ENCODE results near the gene CPT1A.

The CPT1A gene

DNA sequence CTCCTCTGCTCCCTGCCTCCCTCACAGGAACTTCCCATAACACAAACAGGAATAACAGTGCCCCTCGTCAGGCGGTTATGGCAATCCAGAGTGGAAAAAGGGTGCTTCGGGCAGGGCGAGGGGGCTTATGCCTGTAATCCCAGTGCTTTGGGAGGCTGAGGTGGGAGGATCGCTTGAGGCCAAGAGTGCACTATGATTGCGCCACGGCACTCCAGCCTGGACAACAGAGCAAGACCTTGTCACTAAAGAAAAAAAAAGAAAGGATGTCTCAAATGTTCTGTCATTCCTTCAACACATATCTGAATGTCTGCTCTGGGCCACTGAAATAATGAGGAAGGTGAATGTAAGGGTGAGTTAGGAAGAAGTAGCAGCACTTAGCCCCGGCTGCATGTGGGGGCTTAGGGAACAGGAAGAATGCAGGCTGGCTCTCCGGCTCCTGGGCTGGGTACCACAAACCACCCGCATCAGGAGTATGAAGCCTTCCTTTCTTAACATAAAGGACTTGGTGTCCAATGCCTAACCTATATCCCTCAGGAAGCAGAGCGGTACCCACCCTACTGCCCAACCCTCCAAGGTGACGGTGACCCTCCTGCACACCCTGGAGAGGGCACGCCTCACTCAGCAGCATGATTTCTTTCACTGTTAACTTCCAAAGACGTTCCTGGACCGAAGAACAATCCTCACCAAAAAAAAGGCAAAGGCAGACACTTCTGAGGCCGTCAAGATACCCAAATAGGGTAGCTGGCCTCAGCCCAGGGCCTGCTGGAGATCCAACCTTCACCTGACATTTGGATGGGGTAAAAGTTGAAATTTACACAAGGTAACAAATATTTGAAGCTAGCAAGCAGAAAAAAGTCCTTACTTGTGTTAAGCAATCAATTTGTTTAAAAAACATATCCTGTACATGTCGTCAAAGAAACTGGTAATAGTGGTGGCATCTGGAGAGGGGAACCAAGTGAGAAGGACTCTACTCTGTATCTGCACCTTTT is 3.8 kb downstream of the CPT1A start:
- DNase-seq (ENCODE audit: insufficient read length, low spot score) = no peak
- FAIRE-seq = no peak
- TF ChIP-seq, protein P1, sequence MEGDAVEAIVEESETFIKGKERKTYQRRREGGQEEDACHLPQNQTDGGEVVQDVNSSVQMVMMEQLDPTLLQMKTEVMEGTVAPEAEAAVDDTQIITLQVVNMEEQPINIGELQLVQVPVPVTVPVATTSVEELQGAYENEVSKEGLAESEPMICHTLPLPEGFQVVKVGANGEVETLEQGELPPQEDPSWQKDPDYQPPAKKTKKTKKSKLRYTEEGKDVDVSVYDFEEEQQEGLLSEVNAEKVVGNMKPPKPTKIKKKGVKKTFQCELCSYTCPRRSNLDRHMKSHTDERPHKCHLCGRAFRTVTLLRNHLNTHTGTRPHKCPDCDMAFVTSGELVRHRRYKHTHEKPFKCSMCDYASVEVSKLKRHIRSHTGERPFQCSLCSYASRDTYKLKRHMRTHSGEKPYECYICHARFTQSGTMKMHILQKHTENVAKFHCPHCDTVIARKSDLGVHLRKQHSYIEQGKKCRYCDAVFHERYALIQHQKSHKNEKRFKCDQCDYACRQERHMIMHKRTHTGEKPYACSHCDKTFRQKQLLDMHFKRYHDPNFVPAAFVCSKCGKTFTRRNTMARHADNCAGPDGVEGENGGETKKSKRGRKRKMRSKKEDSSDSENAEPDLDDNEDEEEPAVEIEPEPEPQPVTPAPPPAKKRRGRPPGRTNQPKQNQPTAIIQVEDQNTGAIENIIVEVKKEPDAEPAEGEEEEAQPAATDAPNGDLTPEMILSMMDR (IDR thresholded peaks at IDR 0.05; ENCODE audit: insufficient read depth, missing control alignments) = no peak

DNA sequence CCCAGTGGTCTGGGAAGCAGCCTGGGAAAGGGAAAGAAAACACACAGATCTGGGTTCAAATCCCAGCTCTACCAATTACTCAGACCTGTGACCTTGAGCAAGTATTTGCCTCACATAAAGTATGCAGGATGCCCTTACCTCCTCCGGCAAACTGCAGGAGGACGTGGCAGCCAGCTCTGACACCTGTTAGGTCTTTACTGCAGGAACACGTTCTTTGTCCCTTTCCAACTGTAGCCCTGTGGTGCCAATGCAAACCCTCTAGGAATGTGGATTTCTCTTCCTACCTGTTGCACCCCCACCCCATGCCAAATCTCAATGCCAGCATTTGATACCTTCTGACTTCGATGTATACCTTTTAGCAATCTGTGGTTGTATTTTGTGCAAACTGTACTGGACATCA is 6.0 kb downstream of the CPT1A start:
- DNase-seq (ENCODE audit: insufficient read length, low spot score) (no peak), FAIRE-seq (no peak)
- TF ChIP-seq, protein P1 (IDR thresholded peaks at IDR 0.05; ENCODE audit: insufficient read depth, missing control alignments) = no peak

DNA sequence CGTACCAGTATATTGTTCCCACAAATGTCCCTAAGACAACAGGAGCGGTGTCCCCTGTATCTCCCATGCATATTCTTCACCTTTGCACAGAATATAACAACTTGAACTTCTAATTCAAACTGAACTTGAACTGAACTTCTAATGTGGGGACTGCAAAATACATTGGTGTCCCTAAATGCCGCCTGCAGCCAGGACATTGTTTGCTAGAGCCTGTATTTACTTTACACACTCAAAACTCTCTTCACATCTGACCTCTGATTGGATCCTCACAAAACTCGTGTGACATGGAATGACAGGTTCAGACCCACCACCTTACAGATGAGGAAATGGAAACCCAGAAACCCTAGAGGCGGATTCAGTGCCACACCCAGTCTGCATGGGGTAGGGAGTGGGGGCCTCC is 6.4 kb downstream of the CPT1A start:
- TF ChIP-seq, protein P1 (IDR thresholded peaks at IDR 0.05; ENCODE audit: insufficient read depth, missing control alignments) = no peak
- no peak for DNase-seq (ENCODE audit: insufficient read length, low spot score)
- no peak for FAIRE-seq

DNA sequence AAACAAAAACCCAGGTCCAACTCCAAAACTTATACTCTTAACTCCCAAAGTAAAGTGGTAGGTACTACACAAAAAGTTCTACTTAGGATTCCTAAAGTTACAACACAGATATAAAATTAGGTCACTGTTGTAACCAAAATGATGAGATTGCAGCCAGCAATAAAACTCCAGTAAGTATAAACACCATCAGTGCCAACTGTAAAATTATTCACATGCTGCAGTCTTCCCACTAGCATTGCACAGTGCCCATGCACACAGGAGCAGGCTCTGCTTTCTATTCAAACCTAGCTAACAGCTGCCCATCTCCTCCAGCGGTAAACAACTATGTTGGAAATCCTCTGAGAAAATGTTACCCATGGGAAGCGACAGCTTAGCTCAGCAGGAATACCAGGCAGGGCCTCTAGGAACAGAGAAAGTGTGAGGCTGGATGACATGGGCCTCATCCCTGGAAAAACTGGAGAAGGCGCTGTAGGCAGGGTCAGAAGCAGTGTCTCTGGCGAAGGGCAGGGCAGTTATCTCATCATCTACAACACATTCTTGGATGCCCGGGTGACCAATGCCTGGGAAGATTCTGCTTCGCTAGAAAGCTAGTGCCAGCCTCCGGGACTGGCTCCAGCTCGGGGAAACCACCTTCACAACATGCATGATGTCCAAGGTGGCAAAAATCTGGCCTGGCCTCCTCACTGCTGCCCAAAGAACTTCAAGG is 9.1 kb downstream of the CPT1A start:
- TF ChIP-seq, protein P1 (IDR thresholded peaks at IDR 0.05; ENCODE audit: insufficient read depth, missing control alignments) = no peak

GRCh38 chr11:68831124-68831523 is 10.6 kb downstream of the CPT1A start:
- FAIRE-seq (no peak), DNase-seq (ENCODE audit: insufficient read length, low spot score) (no peak)
- TF ChIP-seq, protein P1 (IDR thresholded peaks at IDR 0.05; ENCODE audit: insufficient read depth, missing control alignments) = no peak

More for the DNA sequence above, 9.1 kb downstream of the CPT1A start:
- FAIRE-seq (no peak), DNase-seq (ENCODE audit: insufficient read length, low spot score) (no peak)

DNA sequence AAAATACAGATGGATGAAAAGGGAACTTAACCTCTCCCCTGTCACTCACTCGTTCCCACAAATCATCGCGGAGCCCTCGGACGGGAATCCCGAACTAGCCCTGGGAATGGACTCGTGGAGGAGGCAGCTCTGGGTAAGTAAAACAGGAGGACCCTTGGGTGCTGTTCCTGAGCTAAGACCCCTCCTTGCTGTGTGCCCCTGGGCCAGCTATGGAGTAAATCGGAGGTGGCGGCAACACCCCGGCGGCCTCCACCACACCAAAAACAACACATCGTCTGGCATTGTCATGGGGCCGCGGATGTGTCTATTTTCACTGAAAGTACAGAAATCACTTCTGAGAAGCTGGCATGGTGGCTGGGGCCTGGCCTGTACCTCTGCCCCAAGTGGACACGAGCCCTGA is 12.1 kb downstream of the CPT1A start:
- no peak for FAIRE-seq
- TF ChIP-seq, protein P1 (IDR thresholded peaks at IDR 0.05; ENCODE audit: insufficient read depth, missing control alignments) = no peak
- no peak for DNase-seq (ENCODE audit: insufficient read length, low spot score)
